ENCODE results near the gene CCDC126. TPM values are rescaled to one million over a fixed set of nuclear protein-coding genes. Genes with fewer than 3 reads are reported as not detected.

The CCDC126 gene
- total and polyA plus RNA-seq, 2 of the 4 experiments (the other 2 are of a cell fraction): 4.1 to 5.6 TPM

DNA sequence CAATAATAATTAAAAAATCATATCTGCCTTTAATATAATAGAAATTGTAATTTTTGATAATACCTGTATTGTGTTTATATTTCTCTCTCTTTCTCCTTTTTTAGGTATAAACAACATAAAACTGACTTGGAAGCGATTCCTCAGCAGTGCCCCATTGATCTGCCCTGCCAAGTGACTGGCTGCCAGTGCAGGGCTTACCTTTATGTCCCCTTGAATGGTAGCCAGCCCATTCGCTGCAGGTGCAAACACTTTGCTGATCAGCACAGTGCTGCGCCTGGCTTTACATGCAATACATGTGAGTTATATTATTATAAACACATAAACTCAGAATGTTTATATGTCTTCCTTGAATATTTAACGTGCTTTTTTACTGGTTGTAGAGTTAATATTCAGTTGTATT, 92.0 kb downstream of the CCDC126 start:
- CTCF ChIA-PET: no interaction called here

More for the DNA sequence above, 92.0 kb downstream of the CCDC126 start:
- Histone ChIP-seq H3K36me3 (ENCODE audit: control insufficient read depth, insufficient read depth, low read length) (no peaks in the 10 kb centered on the region), H2BK15ac (ENCODE audit: low read depth, low read length) (no peak overlapping the region), H2AFZ (replicated peaks; ENCODE audit: low read length, poor library complexity) (no peak overlapping the region), H3K18ac (ENCODE audit: low read depth, low read length) (no peak overlapping the region), H3K14ac (replicated peaks; ENCODE audit: low read depth, low read length) (no peak overlapping the region), H2BK20ac (ENCODE audit: low read depth, low read length) (no peak overlapping the region), H2BK5ac (ENCODE audit: low read depth, low read length, poor library complexity, severe bottlenecking) (no peak overlapping the region), H3K27me3 (ENCODE audit: control insufficient read depth, insufficient read depth, low read length) (no peaks in the 10 kb centered on the region), H4K91ac (ENCODE audit: insufficient read depth, low read depth, low read length) (no peak overlapping the region), H4K20me1 (ENCODE audit: insufficient read depth, low read length) (no peaks in the 10 kb centered on the region), H3K9ac (ENCODE audit: low read depth, low read length) (no peak overlapping the region), H4K8ac (ENCODE audit: low read depth in 2 of 2, low read length in 2 of 2) (no peak overlapping the region), H3K4me1 (ENCODE audit: control insufficient read depth, insufficient read depth, low read length) (no peaks in the 10 kb centered on the region), H2BK120ac (ENCODE audit: low read depth, low read length) (no peak overlapping the region), H3K27ac (ENCODE audit: insufficient read depth, low read length) (no peak overlapping the region), H3K56ac (ENCODE audit: extremely low read depth, insufficient read depth, low read length) (no peak overlapping the region), H3K9me3 (ENCODE audit: control insufficient read depth, insufficient read depth, low read length) (no peaks in the 10 kb centered on the region), H4K5ac (ENCODE audit: low read depth, low read length) (no peak overlapping the region), H3K79me1 (ENCODE audit: low read depth in 1 of 2, low read length in 2 of 2) (no peaks in the 10 kb centered on the region), H3K4me3 (ENCODE audit: insufficient read depth, low read depth, low read length) (no peak overlapping the region), H3K4me2 (ENCODE audit: low read depth, low read length) (no peak overlapping the region), H2AK5ac (ENCODE audit: low read depth, low read length) (no peak overlapping the region), H2AK9ac (replicated peaks; ENCODE audit: low read depth, low read length, poor library complexity) (no peak overlapping the region), H3K4ac (ENCODE audit: low read depth, low read length) (no peak overlapping the region), H3K23ac (ENCODE audit: low read depth, low read length) (no peak overlapping the region), H3K9me1 (ENCODE audit: insufficient read depth, low read length) (no peaks in the 10 kb centered on the region)
- ATAC-seq (ENCODE audit: low read depth) (no peak), DNase-seq (no peak)
- in situ Hi-C loops (cut with MboI; ENCODE audit: low sequenced_read_pairs): loop anchor here (10.0 kb wide), 1 partner anchor 94 kb away; the partner anchor contains the start of gene CCDC126
- dilution Hi-C loops (cut with HindIII; ENCODE audit: low sequenced_read_pairs, unreplicated experiment): no loop called here
- TF ChIP-seq RFX5 (IDR thresholded peaks at IDR 0.05; ENCODE audit: low read depth, low read length): no peak
- intact Hi-C loops (cut with micrococcal nuclease): no loop called here
- BruUV-seq (replicated peaks): no TSS peak
- POLR2A ChIA-PET (ENCODE audit: unreplicated experiment): no interaction called here
- no CpG with 5 or more reads among the region's 4 CpGs for WGBS, 2 experiments (ENCODE audit: extremely low coverage in 2 of 2, insufficient read length in 1 of 2)

All from IMR-90 (cell line).